Astrocyte (in vitro differentiated cells and primary cell): ENCODE measurements around the gene BRICD5. TPM values are rescaled to one million over a fixed set of nuclear protein-coding genes. Genes with fewer than 3 reads are reported as not detected.
A peak's percentile ranks its signal among the peaks of the same experiment; 100 is the strongest.

ENCODE experiments used
- DNase-seq: peaks from one replicate; pipeline ENCODE4 v3.0.0-alpha.2; 2010; ENCODE audit warnings: low read depth
- FAIRE-seq: peaks from 2 replicates; lab custom pipeline; 2011; peaks lifted over from hg19 to GRCh38; lab: Jason Lieb, UNC
- H2AFZ ChIP-seq: 2 replicates; pipeline ENCODE4 v1.6.0; 2012; ENCODE audit warnings: low read depth, low read length, inconsistent platforms
- H3K27ac ChIP-seq: 2 replicates; pipeline ENCODE4 v1.5.1; 2011; ENCODE audit warnings: low read depth, low read length, inconsistent platforms
- H3K27me3 ChIP-seq: 2 replicates; pipeline ENCODE4 v1.6.0; 2011; ENCODE audit warnings: low read length, inconsistent platforms; ENCODE audit not compliant: insufficient read depth
- H3K36me3 ChIP-seq: 2 replicates; pipeline ENCODE4 v1.5.1; 2011; ENCODE audit warnings: low read length, inconsistent platforms; ENCODE audit not compliant: insufficient read depth
- H3K4me1 ChIP-seq: 2 replicates; pipeline ENCODE4 v1.5.1; 2011; ENCODE audit warnings: low read length, inconsistent platforms; ENCODE audit not compliant: insufficient read depth
- H3K4me2 ChIP-seq: 2 replicates; pipeline ENCODE4 v1.6.0; 2012; ENCODE audit warnings: low read length, inconsistent platforms
- H3K4me3 ChIP-seq: 2 replicates; pipeline ENCODE4 v1.5.1; 2011; ENCODE audit warnings: low read depth, mild to moderate bottlenecking, low read length, inconsistent platforms; ENCODE audit not compliant: insufficient read depth
- H3K79me2 ChIP-seq: 2 replicates; pipeline ENCODE4 v1.6.0; 2012; ENCODE audit warnings: mild to moderate bottlenecking, low read length, inconsistent platforms; ENCODE audit not compliant: insufficient read depth
- H3K9ac ChIP-seq: 2 replicates; pipeline ENCODE4 v1.6.0; 2012; ENCODE audit warnings: mild to moderate bottlenecking, low read length, inconsistent platforms
- H3K9me3 ChIP-seq: 2 replicates; pipeline ENCODE4 v1.5.1; 2012; ENCODE audit warnings: low read depth, mild to moderate bottlenecking, low read length, inconsistent platforms; ENCODE audit not compliant: insufficient read depth
- H4K20me1 ChIP-seq: 2 replicates; pipeline ENCODE4 v1.6.0; 2012; ENCODE audit warnings: low read length, inconsistent platforms; ENCODE audit not compliant: insufficient read depth
- H3K27ac Mint-ChIP-seq: one replicate; pipeline ENCODE4 v1.8.0; 2021; ENCODE audit warnings: mild to moderate bottlenecking, mixed read lengths; ENCODE audit not compliant: unreplicated experiment
- H3K27me3 Mint-ChIP-seq: one replicate; pipeline ENCODE4 v1.8.0; 2021; ENCODE audit warnings: low read depth, mixed read lengths; ENCODE audit not compliant: unreplicated experiment
- H3K36me3 Mint-ChIP-seq: one replicate; pipeline ENCODE4 v1.8.0; 2021; ENCODE audit warnings: low read depth, mixed read lengths; ENCODE audit not compliant: unreplicated experiment
- H3K4me1 Mint-ChIP-seq: one replicate; pipeline ENCODE4 v1.8.0; 2021; ENCODE audit warnings: low read depth, mixed read lengths; ENCODE audit not compliant: unreplicated experiment
- H3K4me3 Mint-ChIP-seq: one replicate; pipeline ENCODE4 v1.8.0; 2021; ENCODE audit warnings: mild to moderate bottlenecking, moderate library complexity, mixed read lengths; ENCODE audit not compliant: unreplicated experiment
- H3K9me3 Mint-ChIP-seq: one replicate; pipeline ENCODE4 v1.8.0; 2021; ENCODE audit warnings: mild to moderate bottlenecking, mixed read lengths; ENCODE audit not compliant: unreplicated experiment
- CTCF ChIP-seq: IDR thresholded peaks from 2 replicates; pipeline ENCODE4 v1.5.1; 2011; ENCODE audit warnings: low read depth, mild to moderate bottlenecking, inconsistent platforms, low read length, moderate library complexity; ENCODE audit not compliant: insufficient read depth
- EZH2 ChIP-seq: IDR thresholded peaks from 2 replicates; pipeline ENCODE4 v1.6.1; 2012; ENCODE audit warnings: mild to moderate bottlenecking, low read length, inconsistent platforms; ENCODE audit not compliant: insufficient read depth
- total RNA-seq: library from RNA; stranded (reverse); gene quantifications from 2 replicates; pipeline ENCODE4 v1.2.1, GENCODE V29; 2021

BRICD5 gene
- total RNA-seq, 1 donor from 2014 or later = 6.4 TPM

DNA sequence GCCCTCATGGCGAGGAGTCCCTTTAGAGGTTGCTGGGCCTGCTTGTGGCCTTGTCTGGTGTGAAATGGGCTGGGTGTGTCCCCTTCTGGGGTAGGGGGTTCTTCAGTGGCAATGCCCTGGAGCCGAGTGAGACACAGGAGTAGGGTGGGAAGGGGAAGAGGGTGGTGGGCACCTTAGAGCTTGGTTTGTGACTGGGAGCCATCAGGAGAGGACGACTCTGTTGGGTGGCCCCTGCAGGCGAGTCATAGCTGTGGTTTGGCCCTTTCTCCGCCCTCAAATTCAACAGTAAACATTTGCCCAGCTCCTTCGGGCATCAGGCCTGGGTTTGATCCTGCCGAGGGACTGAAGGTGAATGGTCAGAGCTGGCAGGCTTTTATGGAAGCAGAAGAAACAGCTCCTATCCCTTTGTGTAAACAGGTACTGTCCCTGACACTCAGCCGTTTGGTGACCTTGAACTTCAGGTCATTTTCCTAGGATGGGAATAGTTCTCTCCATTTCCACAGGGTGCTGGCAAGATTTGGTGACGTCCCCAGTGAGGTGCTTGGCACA is 15.7 kb upstream of the BRICD5 start:
- Histone ChIP-seq H3K4me3 (no peak overlapping the region), H3K27ac (no peak overlapping the region), H3K4me1 (peaks cover 9% of the 10 kb centered on the region), H3K9ac (peak overlapping the region; percentile 10), H2AFZ (no peak overlapping the region), H3K79me2 (peaks cover 53% of the 10 kb centered on the region), H3K27me3 (no peaks in the 10 kb centered on the region), H3K4me2 (peak overlapping the region; percentile 36), H3K9me3 (no peaks in the 10 kb centered on the region), H4K20me1 (peaks cover 68% of the 10 kb centered on the region), H3K36me3 (peaks cover 2% of the 10 kb centered on the region)
- Mint-ChIP-seq H3K27ac (peak overlapping the region; percentile 10), H3K4me1 (peaks cover 7% of the 10 kb centered on the region), H3K36me3 (peaks cover 6% of the 10 kb centered on the region), H3K4me3 (peak overlapping the region; percentile 73), H3K27me3 (no peaks in the 10 kb centered on the region), H3K9me3 (no peaks in the 10 kb centered on the region)
- DNase-seq (no peak), FAIRE-seq (no peak)
- TF ChIP-seq EZH2 (no peak), CTCF (no peak)

- Histone ChIP-seq H3K79me2 (peaks cover 51% of the 10 kb centered on the region), H3K4me2 (peak overlapping the region; percentile 100), H3K27ac (peak overlapping the region; percentile 70), H4K20me1 (peaks cover 45% of the 10 kb centered on the region), H3K36me3 (no peaks in the 10 kb centered on the region), H2AFZ (peak overlapping the region; percentile 91), H3K4me3 (peak overlapping the region; percentile 88), H3K9me3 (no peaks in the 10 kb centered on the region), H3K4me1 (peaks cover 9% of the 10 kb centered on the region), H3K27me3 (no peaks in the 10 kb centered on the region), H3K9ac (peak overlapping the region; percentile 95)
- Mint-ChIP-seq H3K27ac (peak overlapping the region; percentile 77), H3K9me3 (no peaks in the 10 kb centered on the region), H3K4me1 (peaks cover 7% of the 10 kb centered on the region), H3K4me3 (peak overlapping the region; percentile 90), H3K36me3 (peaks cover 4% of the 10 kb centered on the region), H3K27me3 (no peaks in the 10 kb centered on the region)
- DNase-seq (peak; percentile 27), FAIRE-seq (no peak)
- no peak for TF ChIP-seq CTCF
- no peak for TF ChIP-seq EZH2
These were observed 13.4 kb upstream of the BRICD5 start for GRCh38 chr16:2223942-2224486.
